ENCODE measurements around the gene NEK10.
"Not testable (repeated sequence)": the region's sequence is repeated elsewhere in the genome, so short reads cannot be mapped to it uniquely, and the experiment has no call there.

The NEK10 gene

GRCh38 chr3:27349832-27350231 is 19.4 kb downstream of the NEK10 start:
- DNase-seq, result no peak

GRCh38 chr3:27345959-27346865 is 23.0 kb downstream of the NEK10 start:
- DNase-seq, result no peak

GRCh38 chr3:27345493-27345892 is 23.7 kb downstream of the NEK10 start:
- no peak for DNase-seq

DNA sequence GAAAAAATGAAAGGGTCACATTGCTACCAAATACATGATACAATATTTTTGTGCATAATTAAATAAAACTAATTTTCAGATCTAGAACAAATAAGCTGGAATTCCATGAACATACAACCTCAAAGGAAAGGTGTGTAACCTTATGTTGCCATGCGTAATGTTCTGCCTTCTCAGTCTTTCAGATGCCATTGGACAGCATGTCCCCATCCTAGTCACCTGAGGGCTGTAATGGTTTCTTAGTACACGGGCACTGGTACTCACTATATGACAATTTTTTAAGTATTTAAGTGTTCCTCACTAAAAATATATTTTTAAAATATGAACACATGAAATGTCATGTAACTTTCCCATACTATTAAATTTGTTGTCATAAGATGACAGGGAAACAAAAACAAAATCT is 24.1 kb downstream of the NEK10 start:
- DNase-seq, result no peak

DNA sequence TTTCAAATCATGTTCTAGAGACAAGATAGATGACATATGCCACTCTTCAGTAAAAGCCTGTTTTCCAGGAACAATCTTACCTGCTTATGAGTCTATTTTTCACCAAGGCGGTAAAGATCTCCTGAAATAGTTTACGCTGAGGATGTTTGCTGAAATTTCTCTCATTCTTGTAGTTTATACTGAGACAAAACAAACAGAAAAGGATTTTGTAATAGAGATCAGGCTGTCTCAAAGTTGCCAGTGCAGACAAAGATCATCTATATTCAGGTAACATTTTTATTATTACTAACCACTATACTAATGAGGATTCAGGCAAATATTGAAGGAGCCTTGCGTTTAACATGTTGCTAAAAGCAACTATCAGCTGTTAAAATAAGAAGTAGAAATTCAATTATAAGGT is 25.0 kb downstream of the NEK10 start:
- no peak for DNase-seq

GRCh38 chr3:27342267-27342666 is 26.9 kb downstream of the NEK10 start:
- no peak for DNase-seq

DNA sequence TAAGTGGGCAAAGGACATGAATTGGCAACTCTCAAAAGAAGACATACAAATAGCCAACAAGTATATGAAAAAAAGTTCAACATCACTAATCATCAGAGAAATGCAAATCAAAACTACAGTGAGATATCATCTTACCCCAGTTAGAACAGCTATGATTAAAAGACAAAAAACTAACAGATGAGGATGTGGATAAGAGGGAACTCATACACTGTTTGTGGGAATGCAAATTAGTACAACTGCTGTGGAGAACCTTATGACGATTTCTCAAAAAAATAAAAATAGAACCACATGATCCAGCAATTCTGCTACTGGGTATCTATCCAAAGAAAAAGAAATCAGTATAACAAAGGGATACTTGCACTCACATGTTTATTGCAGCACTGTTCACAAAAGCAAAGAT is 28.6 kb downstream of the NEK10 start:
- DNase-seq, result no peak

GRCh38 chr3:27335571-27335970 is 33.6 kb downstream of the NEK10 start:
- DNase-seq, result no peak

GRCh38 chr3:27333843-27334242 is 35.3 kb downstream of the NEK10 start:
- no peak for DNase-seq

DNA sequence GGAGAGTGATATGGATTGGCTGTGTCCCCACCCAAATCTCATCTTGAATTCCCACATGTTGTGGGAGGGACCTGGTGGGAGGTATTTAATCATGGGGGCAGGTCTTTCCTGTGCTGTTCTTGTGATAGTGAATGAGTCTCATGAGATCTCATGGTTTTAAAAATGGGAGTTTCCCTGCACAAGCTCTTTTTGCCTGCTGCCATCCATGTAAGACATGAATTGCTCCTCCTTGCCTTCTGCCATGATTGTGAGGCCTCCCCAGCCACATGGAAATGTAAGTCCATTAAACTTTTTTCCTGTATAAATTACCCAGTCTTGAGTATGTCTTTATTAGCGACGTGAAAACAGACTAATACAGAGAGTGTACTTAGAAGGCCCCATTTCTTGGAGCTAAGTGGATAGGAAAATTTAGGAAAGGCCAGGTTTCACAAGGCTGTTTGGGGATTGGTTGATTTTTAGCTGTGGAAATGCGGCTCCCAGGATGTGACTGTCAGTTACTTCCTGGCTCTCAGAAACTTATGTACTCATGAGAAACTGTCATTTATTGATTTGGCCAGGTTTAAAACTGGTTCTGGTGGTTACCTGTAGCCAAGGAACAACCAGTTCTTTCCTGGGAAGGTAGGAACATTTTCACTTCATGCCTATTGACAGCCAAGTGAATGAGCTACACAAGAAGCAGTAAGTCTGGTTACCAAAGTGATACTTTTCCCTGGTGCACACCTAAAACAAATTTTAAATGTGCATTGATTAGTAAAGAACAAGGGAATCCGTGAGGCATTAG is 40.0 kb downstream of the NEK10 start:
- DNase-seq, result not testable (repeated sequence)

DNA sequence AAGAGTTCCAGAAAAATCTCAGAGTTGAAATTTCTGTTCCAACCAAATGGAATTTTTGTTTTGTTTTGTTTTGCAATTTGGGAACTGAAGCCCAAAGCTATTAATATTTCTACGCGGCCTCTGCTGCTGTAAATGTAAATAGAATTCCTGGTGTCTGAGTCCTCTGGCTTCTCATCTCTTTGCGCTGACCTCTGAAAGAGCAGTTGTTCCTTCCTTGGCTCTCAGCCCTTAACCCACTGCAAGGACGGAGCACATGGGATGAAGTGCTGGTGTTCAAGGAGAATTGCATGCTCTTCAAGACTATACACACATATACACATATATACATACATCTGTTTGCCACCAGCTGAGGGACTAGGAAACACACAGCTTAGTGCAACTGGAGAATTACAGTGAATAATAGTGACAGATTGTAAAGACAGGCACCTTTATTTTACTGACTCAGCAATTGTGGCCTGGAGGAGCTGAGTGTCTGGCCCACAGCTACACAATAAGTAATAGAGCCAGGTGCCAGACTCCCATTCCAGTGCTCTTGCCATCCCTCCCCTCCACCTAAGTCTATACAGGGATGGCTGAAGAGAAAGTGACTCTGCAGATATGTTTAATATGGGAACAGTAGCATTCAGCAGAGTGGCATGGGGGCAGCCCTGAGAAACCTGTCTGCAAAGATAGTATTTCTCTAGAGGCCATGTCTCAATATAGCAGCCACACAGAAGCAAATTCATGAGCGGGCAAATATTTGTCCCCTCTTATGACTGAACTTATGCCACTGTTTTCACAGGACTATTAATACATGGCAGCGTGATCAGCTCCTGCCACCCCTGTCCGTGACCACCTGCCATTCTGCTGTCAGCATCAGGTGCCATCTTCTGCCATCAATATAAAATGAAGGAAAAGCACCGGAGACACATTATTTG is 42.3 kb downstream of the NEK10 start:
- no peak for DNase-seq

- DNase-seq, result no peak
Observed at GRCh38 chr3:27326202-27326601, 43.0 kb downstream of the NEK10 start.

DNA sequence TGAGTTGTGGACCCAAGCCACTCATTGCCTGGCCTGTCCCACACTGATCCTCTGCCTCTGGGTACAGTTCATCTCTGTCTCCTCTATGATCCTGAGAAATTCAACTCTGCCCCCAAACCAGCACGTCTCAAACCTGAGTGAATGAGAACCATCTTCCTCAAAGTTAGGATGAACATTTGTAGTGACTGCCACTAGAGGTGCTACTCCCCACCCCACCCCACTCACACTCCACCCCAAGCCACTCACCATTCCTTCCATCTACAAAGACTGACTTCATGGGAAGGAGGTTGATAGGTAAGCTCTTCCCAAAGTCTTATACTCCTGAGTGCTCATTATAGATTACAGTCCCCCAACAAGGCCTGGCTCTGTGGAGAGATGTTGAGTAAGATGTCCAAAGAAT is 43.8 kb downstream of the NEK10 start:
- DNase-seq, result no peak

- DNase-seq, result no peak
Observed at GRCh38 chr3:27324686-27325085, 44.5 kb downstream of the NEK10 start.

DNA sequence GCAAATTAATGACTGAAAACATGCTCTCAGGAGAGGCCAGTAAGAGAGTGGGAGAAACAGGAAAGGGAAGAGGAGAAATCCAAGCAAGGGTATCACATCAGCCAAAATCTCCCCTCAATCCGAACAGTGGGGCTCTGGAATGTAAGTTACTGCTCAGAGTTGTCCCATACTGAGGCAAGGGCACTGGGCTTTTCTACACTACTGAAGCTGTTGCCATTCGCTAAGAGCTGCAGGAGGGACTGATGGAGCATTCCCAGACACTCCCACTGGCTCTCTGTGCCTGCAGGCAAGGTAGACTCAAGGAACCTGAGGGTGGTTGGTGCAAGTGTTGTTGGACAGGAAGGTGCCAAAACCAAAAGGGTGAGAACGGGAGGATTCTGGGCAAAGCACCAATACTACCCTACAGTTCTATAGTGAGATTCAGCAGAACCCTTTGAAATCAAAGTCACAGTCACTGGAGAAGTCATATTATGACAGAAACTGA is 46.1 kb downstream of the NEK10 start:
- DNase-seq, result no peak

GRCh38 chr3:27322634-27323033 is 46.5 kb downstream of the NEK10 start:
- no peak for DNase-seq

DNA sequence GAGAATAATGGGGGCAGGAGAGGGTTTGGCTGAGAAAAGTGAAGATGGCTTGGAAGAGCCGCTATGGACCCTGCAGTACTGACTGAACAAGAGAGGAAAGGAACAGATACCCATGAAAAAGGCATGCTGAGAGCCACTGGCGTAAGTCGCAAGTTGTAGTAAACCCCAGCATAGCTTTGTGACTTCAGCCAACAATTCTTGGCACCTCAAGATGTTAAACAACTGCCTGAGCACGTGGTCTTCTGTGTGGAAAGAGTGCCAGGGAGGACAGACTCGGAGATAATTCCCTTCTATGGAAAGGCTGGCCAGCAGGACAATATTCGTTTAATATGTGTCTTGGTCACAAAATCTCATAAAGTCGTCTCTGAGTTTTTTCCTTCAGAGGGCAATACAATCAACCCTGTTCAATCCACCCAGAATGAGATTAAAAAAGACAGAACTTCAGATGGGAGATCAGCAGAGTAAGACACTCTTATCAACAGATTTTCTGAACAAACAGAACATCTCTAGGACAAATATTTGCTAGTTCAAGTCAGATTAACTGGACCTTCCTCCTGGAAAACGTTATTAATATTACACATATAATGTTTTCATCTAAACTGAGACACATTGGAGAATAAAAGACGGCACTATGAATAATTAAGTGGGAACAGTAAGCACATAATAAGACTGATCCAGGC is 49.2 kb downstream of the NEK10 start:
- no peak for DNase-seq

- DNase-seq, result no peak
Observed at GRCh38 chr3:27319304-27319703, 49.9 kb downstream of the NEK10 start.

- DNase-seq, result no peak
Observed at GRCh38 chr3:27317096-27317495, 52.1 kb downstream of the NEK10 start.

DNA sequence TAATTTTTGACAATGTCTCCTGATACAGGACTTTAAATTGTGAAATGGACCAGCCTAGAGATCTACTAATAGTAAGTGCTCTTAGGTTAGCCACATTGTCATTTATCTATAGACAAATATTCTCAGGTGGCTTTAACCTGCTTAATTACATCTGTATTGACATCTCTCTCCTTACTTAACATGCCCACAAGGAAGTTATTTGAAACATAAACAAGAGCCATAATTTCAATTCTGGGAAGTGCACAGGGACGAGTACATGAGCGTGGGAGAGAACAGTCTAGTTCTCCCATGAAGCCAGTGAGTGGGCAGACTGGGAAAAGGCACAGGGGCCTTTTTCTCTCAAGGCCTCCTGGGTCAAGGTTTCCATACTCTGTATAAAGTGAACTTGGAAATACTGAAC is 54.2 kb downstream of the NEK10 start:
- DNase-seq, result no peak

- no peak for DNase-seq
Observed at GRCh38 chr3:27312044-27312668, 57.0 kb downstream of the NEK10 start.

- DNase-seq, result no peak
Observed at GRCh38 chr3:27311400-27311799, 57.8 kb downstream of the NEK10 start.

Data from activated naive CD4-positive, alpha-beta T cell treated with anti-CD3 and anti-CD28 coated beads, Interleukin-2, amount 50 U/mL, for 16 hours (primary cell).